K562 (cell line): ENCODE results near the gene CDC42EP2. TPM values are rescaled to one million over a fixed set of nuclear protein-coding genes. Genes with fewer than 3 reads are reported as not detected.

Experiments used
- ATAC-seq: fragments of 200-7000 bp; cut with Tn5 transposase; 3 replicates; pipeline ENCODE4 v1.9.1; 2020; ENCODE audit warnings: moderate library complexity
- BruUV-seq: library from RNA; stranded (reverse); fragments of 400-500 nt; replicated peaks from 2 replicates; lab custom pipeline; 2021; lab: Mats Ljungman, UMichigan
- CTCF ChIA-PET: fragments of 300-600 bp; formaldehyde crosslinking; extraction: SDS; loops from one replicate; lab custom pipeline; 2021; ENCODE audit warnings: low intra/inter-chr PET ratio; lab: Yijun Ruan, JAX
- POLR2A ChIA-PET: fragments of 300-600, 350-650 bp; sonication (Branson Sonifier 250); formaldehyde crosslinking; extraction: SDS; loops from one replicate; lab custom pipeline; 2021; ENCODE audit warnings: antibody characterized with exemption, inconsistent platforms; lab: Yijun Ruan, JAX
- DNase-seq, 4 experiments: peaks; one replicate each; pipeline versions ENCODE4 v3.0.0 to v3.0.0-alpha.2; 2011 to 2018; ENCODE audit warnings: low spot score in 3 of 4, mixed read lengths in 3 of 4; ENCODE audit errors: extremely low read depth in 1 of 4
- FAIRE-seq: peaks from 2 replicates; lab custom pipeline; 2011; peaks lifted over from hg19 to GRCh38; lab: Jason Lieb, UNC
- H2AFZ ChIP-seq: 2 replicates; pipeline ENCODE4 v1.6.0; 2011; ENCODE audit warnings: low read depth, low read length, control low read depth, inconsistent platforms
- H3K27ac ChIP-seq: fragments of 200-600 bp; 3 replicates; pipeline ENCODE4 v1.8.0; 2011; ENCODE audit warnings: low read depth, mild to moderate bottlenecking, control low read depth, inconsistent platforms, low read length, moderate library complexity, mixed read lengths; ENCODE audit errors: extremely low read depth
- H3K27me3 ChIP-seq, 2 experiments: fragments of 300-600 bp in 1 of 2; 2 replicates in 1 of 2; 3 replicates in 1 of 2; pipeline versions ENCODE4 v1.6.0 to v1.8.0; 2011; ENCODE audit warnings: inconsistent platforms in 2 of 2, low read length in 2 of 2, mild to moderate bottlenecking in 1 of 2, mixed read lengths in 1 of 2, moderate library complexity in 1 of 2; ENCODE audit not compliant: control insufficient read depth in 2 of 2, insufficient read depth in 2 of 2
- H3K36me3 ChIP-seq: fragments of 300-600 bp; 3 replicates; pipeline ENCODE4 v1.8.0; 2011; ENCODE audit warnings: mild to moderate bottlenecking, low read length, inconsistent platforms; ENCODE audit not compliant: control insufficient read depth, insufficient read depth
- H3K4me1 ChIP-seq, 2 experiments: fragments of 200-600 bp in 1 of 2; replicated peaks in 1 of 2; 2 replicates in 1 of 2; 3 replicates in 1 of 2; pipeline versions ENCODE4 v1.5.1 to v1.8.0; 2011; ENCODE audit warnings: inconsistent platforms in 2 of 2, low read length in 2 of 2, mild to moderate bottlenecking in 1 of 2, mixed read lengths in 1 of 2, moderate library complexity in 1 of 2; ENCODE audit not compliant: control insufficient read depth in 2 of 2, insufficient read depth in 2 of 2
- H3K4me2 ChIP-seq: 2 replicates; pipeline ENCODE4 v1.6.1; 2011; ENCODE audit warnings: low read length, control low read depth, inconsistent platforms, mixed read lengths; ENCODE audit not compliant: insufficient read depth
- H3K4me3 ChIP-seq: fragments of 200-600 bp; sonication (generic), shearing (Covaris generic); 2 replicates; pipeline ENCODE4 v1.5.1; 2016; ENCODE audit warnings: control low read depth, inconsistent platforms
- H3K79me2 ChIP-seq: fragments of 200-600 bp; 3 replicates; pipeline ENCODE4 v1.8.0; 2011; ENCODE audit warnings: low read length, inconsistent platforms; ENCODE audit not compliant: control insufficient read depth, insufficient read depth
- H3K9ac ChIP-seq, 2 experiments: 2 replicates each; pipeline versions ENCODE4 v1.6.0 to v1.6.1; 2011; ENCODE audit warnings: low read depth in 2 of 2, low read length in 2 of 2, control low read depth in 1 of 2, inconsistent platforms in 1 of 2, mild to moderate bottlenecking in 1 of 2, mixed read lengths in 1 of 2; ENCODE audit not compliant: insufficient read depth in 1 of 2
- H3K9me1 ChIP-seq: one replicate; pipeline ENCODE4 v1.6.0; 2011; ENCODE audit warnings: inconsistent platforms, mild to moderate bottlenecking, low read length, moderate library complexity; ENCODE audit not compliant: control insufficient read depth, insufficient read depth
- H3K9me3 ChIP-seq: replicated peaks from 2 replicates; pipeline ENCODE4 v1.5.1; 2011; ENCODE audit warnings: low read depth, low read length, inconsistent platforms; ENCODE audit not compliant: control insufficient read depth, insufficient read depth
- H4K20me1 ChIP-seq: replicated peaks from 2 replicates; pipeline ENCODE4 v1.6.1; 2011; ENCODE audit warnings: low read length, inconsistent platforms, mixed read lengths; ENCODE audit not compliant: control insufficient read depth, insufficient read depth
- ARID2 ChIP-seq: fragments of 450-650 bp; IDR thresholded peaks from 2 replicates; pipeline ENCODE4 v1.6.1; 2017; ENCODE audit warnings: antibody characterized with exemption, mild to moderate bottlenecking
- CGGBP1 ChIP-seq: fragments of 250-450 bp; sonication (Bioruptor Pico); IDR thresholded peaks from 2 replicates; pipeline ENCODE4 v1.9.0; 2021; ENCODE audit warnings: mild to moderate bottlenecking
- EGR1 ChIP-seq: fragments of 450-650 bp; conservative IDR thresholded peaks from 2 replicates; pipeline ENCODE4 v1.6.1; 2017; ENCODE audit warnings: mild to moderate bottlenecking
- SIN3A ChIP-seq, 2 experiments: fragments of 150-350 bp in 1 of 2; IDR thresholded peaks; 2 replicates each; pipeline ENCODE4 v1.6.1; 2011 to 2016; ENCODE audit warnings: borderline replicate concordance in 2 of 2, low read depth in 2 of 2, low read length in 2 of 2, mild to moderate bottlenecking in 2 of 2, moderate library complexity in 2 of 2; ENCODE audit not compliant: control insufficient read depth in 1 of 2
- TOE1 ChIP-seq, 2 experiments: fragments of 450-650 bp in 1 of 2; sonication (generic) in 1 of 2; formaldehyde crosslinking in 1 of 2; IDR thresholded peaks; 2 replicates each; pipeline versions ENCODE4 v1.7.1 to v1.8.0; 2016 to 2022; ENCODE audit warnings: borderline replicate concordance in 2 of 2, mild to moderate bottlenecking in 2 of 2, antibody characterized with exemption in 1 of 2, inconsistent platforms in 1 of 2, low read depth in 1 of 2, missing genetic modification reagents in 1 of 2, moderate library complexity in 1 of 2
- ZNF407 ChIP-seq: fragments of 450-650 bp; IDR thresholded peaks from 2 replicates; pipeline ENCODE4 v1.6.1; 2016; ENCODE audit warnings: low read depth
- WGBS: fragments of 100-300 bp; shearing (Covaris generic); methylation state at CpG from one replicate; pipeline ENCODE4 v1.1.6; 2016; ENCODE audit warnings: low coverage, mixed read lengths; ENCODE audit not compliant: insufficient coverage; ENCODE audit errors: missing lambda C conversion rate; 5-methylcytosine and 5-hydroxymethylcytosine counted together
- in situ Hi-C: fragments of 300-500 bp; cut with MboI; formaldehyde crosslinking; loops from 4 replicates; pipeline ENCODE4 v1.15.0; 2018; ENCODE audit warnings: inconsistent platforms, mixed read lengths
- intact Hi-C: fragments of 100-400 bp; cut with micrococcal nuclease; formaldehyde crosslinking; loops from 2 replicates; pipeline ENCODE4 v1.14.2; 2022
- polyA plus RNA-seq, 8 experiments: library from polyadenylated mRNA; depleted of rRNA in 4 of 8; stranded (reverse) in 5 of 8; unstranded in 3 of 8; fragments of >200 nt; fragmentation: Nextera tagmentation in 2 of 8; fragmentation: Illumina TruSeq in 1 of 8; extraction: Ambion mirVana in 2 of 8; extraction: Trizol in 1 of 8; gene quantifications; 2 replicates each; pipeline versions ENCODE4 v1.2.1 to v1.2.3, GENCODE V29; 2011 to 2014; ENCODE audit warnings: inconsistent platforms in 1 of 8, missing spikeins in 1 of 8
- total RNA-seq, 7 experiments: library from RNA; depleted of rRNA in 6 of 7; stranded (reverse); fragments of >200 nt in 6 of 7; fragmentation: Illumina TruSeq in 2 of 7; extraction: Trizol in 2 of 7; gene quantifications; 2 replicates each; pipeline versions ENCODE4 v1.2.1 to v1.2.3, GENCODE V29; 2011 to 2021; ENCODE audit warnings: low replicate concordance in 1 of 7

Gene CDC42EP2
- total and polyA plus RNA-seq, 9 of the 15 experiments (the other 6 are each of a cell fraction or from before 2014, with no cell fraction given), result 0.27 to 3.5 (median 0.83) TPM; not detected in 1

- ATAC-seq (no peak), DNase-seq (no peak), FAIRE-seq (no peak)
- Histone ChIP-seq H3K36me3 (peaks cover 95% of the 10 kb centered on the region), H3K9ac (no peak overlapping the region), H3K4me3 (no peak overlapping the region), H3K9me3 (no peaks in the 10 kb centered on the region), H3K27me3 (no peaks in the 10 kb centered on the region), H2AFZ (no peak overlapping the region), H3K4me2 (no peak overlapping the region), H4K20me1 (no peaks in the 10 kb centered on the region), H3K79me2 (no peaks in the 10 kb centered on the region), H3K4me1 (peaks cover 2 to 20% of the 10 kb centered on the region in 2 experiments; a peak in 4 of 5 replicates), H3K9me1 (no peaks in the 10 kb centered on the region), H3K27ac (no peak overlapping the region)
- intact Hi-C loops, result no loop called here
- 93% methylated on average over 10 of the region's 10 CpGs for WGBS
- BruUV-seq, result no TSS peak
- in situ Hi-C loops, result no loop called here
- CTCF ChIA-PET, result no interaction called here
- TF ChIP-seq CGGBP1, result no peak
- TF ChIP-seq TOE1 (IDR thresholded peaks at IDR 0.05; ENCODE audit: borderline replicate concordance), result no peak
- TF ChIP-seq TOE1 (CRISPR knock-in tag; IDR thresholded peaks at IDR 0.05; ENCODE audit: borderline replicate concordance, low read depth), result no peak
- TF ChIP-seq SIN3A (IDR thresholded peaks at IDR 0.05; ENCODE audit: borderline replicate concordance in 2 of 2, control insufficient read depth in 1 of 2, low read depth in 2 of 2, low read length in 2 of 2), result no peak
- TF ChIP-seq ZNF407, result no peak
- no peak for TF ChIP-seq EGR1
- no peak for TF ChIP-seq ARID2
- POLR2A ChIA-PET, result interaction anchor here (0.6 to 1.7 kb wide), 5 partner anchors 19 to 82 kb away, joined by 3 to 5 read pairs (median 3); no protein-coding TSS in a partner anchor
Measured at GRCh38 chr11:65293909-65294381, 20.7 kb upstream of the CDC42EP2 start.
